ENCODE measurements around the gene PTGIS. TPM values are rescaled to one million over a fixed set of nuclear protein-coding genes. Genes with fewer than 3 reads are reported as not detected.

The PTGIS gene
- total RNA-seq, 1 experiment from 2014 or later: 0.26 TPM

GRCh38 chr20:49570161-49570827 lies 2.4 kb upstream of the PTGIS start:
- Mint-ChIP-seq H3K27me3 (ENCODE audit: unreplicated experiment) (peaks cover 56% of the 10 kb centered on the region), H3K9me3 (ENCODE audit: low read depth, unreplicated experiment) (no peaks in the 10 kb centered on the region), H3K27ac (ENCODE audit: unreplicated experiment) (no peak overlapping the region), H3K4me3 (ENCODE audit: low read depth, unreplicated experiment) (no peak overlapping the region), H3K36me3 (ENCODE audit: insufficient read depth, unreplicated experiment) (peaks cover 5% of the 10 kb centered on the region), H3K4me1 (ENCODE audit: low read depth, unreplicated experiment) (peaks cover 17% of the 10 kb centered on the region)
- BruUV-seq (replicated peaks): no TSS peak
- CTCF ChIA-PET: interaction anchor here (0.7 to 0.8 kb wide), 3 partner anchors 10 to 29 kb away, joined by 3 to 4 read pairs (median 3); no protein-coding TSS in a partner anchor
- intact Hi-C loops (cut with micrococcal nuclease; ENCODE audit: unreplicated experiment): no loop called here
- no peak for DNase-seq
- TF ChIP-seq CTCF (IDR thresholded peaks at IDR 0.05; ENCODE audit: unreplicated experiment): no peak

DNA sequence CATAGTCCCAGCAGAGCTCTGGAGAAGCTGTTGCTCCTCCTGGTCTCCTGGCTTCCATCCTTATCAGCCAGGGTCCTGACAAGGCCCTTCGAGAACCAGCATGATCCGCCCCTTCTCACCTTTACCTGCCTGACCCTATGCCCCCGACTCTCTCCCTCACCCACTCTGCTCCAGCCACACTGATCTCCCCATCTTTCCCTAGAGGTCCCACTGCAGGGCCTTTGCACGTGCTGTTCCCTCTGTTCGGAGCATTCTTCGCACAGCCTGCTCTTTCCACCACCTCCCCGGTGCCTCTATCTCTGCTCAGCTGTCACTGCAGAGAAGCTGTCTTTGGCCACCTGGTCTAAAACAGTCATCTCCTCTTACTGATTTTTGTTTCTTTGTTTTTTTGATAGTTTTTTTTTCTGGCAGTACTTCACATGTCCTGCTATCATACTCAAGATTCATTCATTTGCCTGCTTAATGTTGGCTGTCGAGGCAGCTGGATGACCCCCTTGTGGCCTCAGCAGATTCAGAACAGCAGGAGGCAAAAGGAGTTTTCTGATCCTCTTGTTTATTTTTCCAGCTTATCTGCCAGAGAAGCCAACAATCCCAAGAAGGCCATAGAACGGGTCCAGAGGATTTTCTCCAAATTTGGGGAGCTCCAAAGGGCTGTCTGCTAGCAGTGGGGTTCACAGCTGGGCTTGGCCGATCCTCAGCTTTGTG lies 1.6 kb upstream of the PTGIS start:
- peaks cover 5% of the 10 kb centered on the region for H3K36me3 Mint-ChIP-seq (ENCODE audit: insufficient read depth, unreplicated experiment)
- H3K27me3 Mint-ChIP-seq (ENCODE audit: unreplicated experiment): peaks cover 56% of the 10 kb centered on the region
- no TSS peak for BruUV-seq (replicated peaks)
- TF ChIP-seq CTCF (IDR thresholded peaks at IDR 0.05; ENCODE audit: unreplicated experiment): no peak
- CTCF ChIA-PET: no interaction called here
- no peak overlapping the region for H3K4me3 Mint-ChIP-seq (ENCODE audit: low read depth, unreplicated experiment)
- H3K9me3 Mint-ChIP-seq (ENCODE audit: low read depth, unreplicated experiment): no peaks in the 10 kb centered on the region
- intact Hi-C loops (cut with micrococcal nuclease; ENCODE audit: unreplicated experiment): no loop called here
- peaks cover 17% of the 10 kb centered on the region for H3K4me1 Mint-ChIP-seq (ENCODE audit: low read depth, unreplicated experiment)
- no peak for DNase-seq
- no peak overlapping the region for H3K27ac Mint-ChIP-seq (ENCODE audit: unreplicated experiment)

DNA sequence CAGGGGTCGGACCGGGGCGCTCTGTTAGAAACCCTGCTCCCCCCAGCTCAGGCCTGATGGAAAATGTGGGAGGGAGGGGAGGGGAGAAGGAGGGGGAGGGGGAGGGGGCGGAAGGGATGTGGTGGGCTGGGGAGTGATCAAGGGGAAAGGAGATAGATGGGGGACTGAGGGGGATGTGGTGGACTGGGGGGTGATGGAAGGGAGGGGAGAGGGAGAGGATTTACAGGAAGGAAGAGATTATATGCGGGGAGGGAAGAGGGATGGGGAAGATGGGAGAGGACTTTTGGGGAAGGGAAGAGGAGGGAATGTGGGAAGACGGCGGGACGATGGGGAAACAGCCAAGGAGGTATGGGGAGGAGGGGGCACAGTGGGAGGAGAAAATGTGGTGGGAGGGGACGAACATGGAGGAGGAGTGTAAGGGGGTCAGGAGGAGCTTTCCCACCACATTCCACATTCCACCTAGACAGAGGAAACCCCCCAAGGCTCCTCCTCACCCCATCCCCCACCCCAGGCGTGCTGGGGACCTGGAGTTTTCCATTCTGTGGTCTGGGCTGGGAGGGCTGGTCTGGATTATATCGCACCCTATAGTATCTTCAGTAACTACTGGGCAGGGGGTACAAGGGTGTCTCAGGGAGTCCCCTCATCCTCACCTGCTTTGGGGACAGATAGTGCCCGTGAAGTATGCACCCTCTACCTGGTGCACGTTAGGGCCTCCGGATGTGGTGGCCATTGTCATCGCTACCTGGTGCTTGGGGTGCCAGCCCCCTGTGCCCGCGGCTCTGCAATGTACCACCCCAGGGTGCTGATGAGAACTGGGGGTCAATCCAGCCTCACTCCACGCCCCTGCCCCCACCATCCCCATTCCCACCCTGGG lies 578 bp upstream of the PTGIS start:
- H3K9me3 Mint-ChIP-seq (ENCODE audit: low read depth, unreplicated experiment): no peaks in the 10 kb centered on the region
- CTCF ChIA-PET: interaction anchor here (1.0 kb wide), 1 partner anchor 27 kb away, joined by 3 read pairs; no protein-coding TSS in a partner anchor
- BruUV-seq (replicated peaks): no TSS peak
- no peak for DNase-seq
- H3K4me3 Mint-ChIP-seq (ENCODE audit: low read depth, unreplicated experiment): no peak overlapping the region
- peaks cover 17% of the 10 kb centered on the region for H3K4me1 Mint-ChIP-seq (ENCODE audit: low read depth, unreplicated experiment)
- intact Hi-C loops (cut with micrococcal nuclease; ENCODE audit: unreplicated experiment): no loop called here
- no peak overlapping the region for H3K27ac Mint-ChIP-seq (ENCODE audit: unreplicated experiment)
- no peak for TF ChIP-seq CTCF (IDR thresholded peaks at IDR 0.05; ENCODE audit: unreplicated experiment)
- peaks cover 5% of the 10 kb centered on the region for H3K36me3 Mint-ChIP-seq (ENCODE audit: insufficient read depth, unreplicated experiment)
- peaks cover 49% of the 10 kb centered on the region for H3K27me3 Mint-ChIP-seq (ENCODE audit: unreplicated experiment)
